Fibroblast of peridontal ligament (primary cell): ENCODE measurements around the gene CNPPD1.

Experiments used
- DNase-seq: peaks from one replicate; pipeline ENCODE4 v3.0.0-alpha.2; 2010; ENCODE audit errors: extremely low read depth

CNPPD1 gene

DNA sequence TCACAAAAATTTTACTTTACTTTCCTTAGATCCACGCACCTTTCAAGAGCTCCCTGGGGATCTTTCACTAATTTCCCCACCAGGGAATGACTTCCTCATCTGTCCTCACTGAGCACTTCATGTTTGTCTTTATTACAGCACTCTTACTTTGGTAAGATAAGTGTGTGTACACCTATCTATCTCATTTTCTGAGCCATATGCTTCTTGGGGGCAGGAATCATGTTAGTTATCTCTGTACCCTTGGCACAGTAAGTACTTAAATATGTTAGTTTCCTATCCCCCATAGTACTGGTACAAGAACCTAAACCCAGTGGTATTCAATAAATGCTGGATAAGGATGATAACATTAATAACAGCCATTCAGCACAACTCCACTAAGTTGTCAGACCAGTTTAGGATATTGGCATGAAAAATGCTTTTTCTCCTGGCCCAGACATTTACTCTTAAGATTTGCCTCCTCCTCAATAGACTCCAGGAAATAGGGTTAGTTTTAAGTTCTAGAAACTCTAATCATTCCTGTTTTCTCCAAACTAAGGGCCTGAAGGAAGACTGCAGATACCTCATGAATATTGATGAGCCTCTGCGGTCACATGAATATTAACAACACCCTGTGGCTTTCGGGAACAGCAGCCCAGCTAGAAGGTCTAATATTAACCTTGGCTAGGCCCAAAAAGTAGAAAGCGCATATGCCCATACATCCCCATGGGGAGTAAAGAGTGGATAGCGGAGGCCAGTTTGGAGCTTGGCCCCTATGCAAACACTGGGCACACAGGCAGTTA is 54.3 kb downstream of the CNPPD1 start:
- no peak for DNase-seq
